HUES48 (cell line): Measurements from ENCODE around the gene HINT1.
"Not testable (repeated sequence)": the region's sequence is repeated elsewhere in the genome, so short reads cannot be mapped to it uniquely, and the experiment has no call there.

Experiments used
- H3K27ac ChIP-seq: one replicate; pipeline ENCODE4 v1.7.0; 2013; ENCODE audit warnings: low read depth, low read length, inconsistent platforms
- H3K27me3 ChIP-seq: 2 replicates; pipeline ENCODE4 v1.6.1; 2013; ENCODE audit warnings: mild to moderate bottlenecking, low read length; ENCODE audit not compliant: control insufficient read depth, insufficient read depth
- H3K36me3 ChIP-seq: 2 replicates; pipeline ENCODE4 v1.6.1; 2013; ENCODE audit warnings: low read length; ENCODE audit not compliant: control insufficient read depth, insufficient read depth
- H3K4me1 ChIP-seq: 2 replicates; pipeline ENCODE4 v1.6.1; 2013; ENCODE audit warnings: mild to moderate bottlenecking, low read length; ENCODE audit not compliant: control insufficient read depth, insufficient read depth
- H3K4me3 ChIP-seq: 2 replicates; pipeline ENCODE4 v1.5.1; 2013; ENCODE audit warnings: mild to moderate bottlenecking, low read depth, low read length
- H3K9ac ChIP-seq: 2 replicates; pipeline ENCODE4 v1.6.1; 2013; ENCODE audit warnings: mild to moderate bottlenecking, low read depth, low read length, moderate library complexity
- H3K9me3 ChIP-seq: 2 replicates; pipeline ENCODE4 v1.6.1; 2013; ENCODE audit warnings: low read length; ENCODE audit not compliant: control insufficient read depth, insufficient read depth

HINT1 gene

DNA sequence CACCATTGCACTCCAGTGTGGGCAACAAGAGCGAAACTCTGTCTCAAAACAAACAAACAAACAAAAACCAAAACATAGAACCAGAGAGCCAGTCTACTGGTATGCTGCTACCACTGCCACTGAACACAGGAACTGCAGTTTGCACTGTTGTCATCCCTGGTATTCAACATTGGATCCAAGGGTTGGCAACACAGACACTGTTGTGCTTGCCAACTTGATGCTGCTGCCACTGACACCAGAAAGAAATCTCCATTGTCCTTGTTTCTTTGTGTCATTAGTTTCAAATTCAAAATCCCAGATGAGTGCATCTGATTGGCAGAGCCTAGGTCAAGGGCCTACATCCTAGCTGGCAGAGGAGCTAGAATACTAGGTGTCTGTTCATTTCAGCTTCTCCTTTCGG is 16.2 kb downstream of the HINT1 start:
- Histone ChIP-seq H3K27me3 (no peaks in the 10 kb centered on the region), H3K9ac (no peak overlapping the region), H3K4me3 (no peak overlapping the region), H3K4me1 (no peaks in the 10 kb centered on the region), H3K27ac (no peak overlapping the region), H3K36me3 (no peaks in the 10 kb centered on the region), H3K9me3 (no peaks in the 10 kb centered on the region)

DNA sequence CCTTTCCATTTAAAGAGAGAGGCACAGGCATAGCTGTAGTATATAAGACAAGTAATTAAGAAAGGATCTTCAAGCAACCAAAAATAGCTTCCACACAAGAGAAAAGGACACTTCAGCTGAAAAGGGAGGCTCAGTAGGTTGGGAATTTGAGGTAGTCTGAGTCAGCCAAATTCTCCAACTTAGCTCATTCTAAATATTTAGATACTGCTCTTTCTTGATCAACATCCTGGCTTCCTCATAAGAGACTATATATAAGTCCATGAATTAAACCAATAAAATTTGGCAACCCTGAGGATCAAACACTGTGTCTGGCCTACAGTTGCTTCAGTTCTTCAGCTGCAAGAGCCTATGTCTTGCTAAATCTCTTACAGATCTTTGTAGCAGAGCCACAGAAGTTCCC is 17.8 kb downstream of the HINT1 start:
- H3K4me1 ChIP-seq: no peaks in the 10 kb centered on the region
- no peaks in the 10 kb centered on the region for H3K27me3 ChIP-seq
- no peak overlapping the region for H3K9ac ChIP-seq
- H3K36me3 ChIP-seq: no peaks in the 10 kb centered on the region
- no peak overlapping the region for H3K4me3 ChIP-seq
- H3K27ac ChIP-seq: no peak overlapping the region
- no peaks in the 10 kb centered on the region for H3K9me3 ChIP-seq

DNA sequence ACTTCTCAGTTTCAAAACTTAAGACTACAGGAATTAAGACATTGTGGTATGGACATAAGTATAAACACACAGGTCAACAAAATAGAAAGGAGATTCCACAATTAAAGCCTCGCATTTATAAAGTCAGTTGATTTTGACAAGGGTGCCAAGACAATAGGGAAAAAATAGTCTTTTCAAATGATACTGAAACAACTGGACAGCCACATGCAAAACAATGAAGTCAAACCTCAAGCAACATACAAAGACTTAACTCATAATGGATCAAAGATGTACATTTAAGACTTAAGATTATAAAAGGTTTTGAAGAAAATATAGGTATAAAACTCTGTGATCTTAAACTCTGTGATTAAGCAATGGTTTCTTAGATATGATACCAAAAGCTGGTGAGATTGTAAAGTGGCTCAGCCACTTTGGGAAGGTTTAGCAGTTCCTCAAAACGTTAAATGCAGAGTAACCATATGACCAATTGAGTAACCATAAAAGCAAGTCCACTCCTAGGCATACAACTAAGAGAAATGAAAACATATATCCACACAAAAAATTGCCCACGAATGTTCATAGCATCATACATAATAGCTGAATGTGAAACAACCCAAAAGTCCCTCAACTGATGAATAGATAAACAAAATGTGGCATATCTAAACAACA is 22.0 kb downstream of the HINT1 start:
- no peak overlapping the region for H3K4me3 ChIP-seq
- H3K4me1 ChIP-seq: no peaks in the 10 kb centered on the region
- no peak overlapping the region for H3K27ac ChIP-seq
- no peaks in the 10 kb centered on the region for H3K27me3 ChIP-seq
- H3K9me3 ChIP-seq: peaks cover 12% of the 10 kb centered on the region
- no peak overlapping the region for H3K9ac ChIP-seq
- no peaks in the 10 kb centered on the region for H3K36me3 ChIP-seq

DNA sequence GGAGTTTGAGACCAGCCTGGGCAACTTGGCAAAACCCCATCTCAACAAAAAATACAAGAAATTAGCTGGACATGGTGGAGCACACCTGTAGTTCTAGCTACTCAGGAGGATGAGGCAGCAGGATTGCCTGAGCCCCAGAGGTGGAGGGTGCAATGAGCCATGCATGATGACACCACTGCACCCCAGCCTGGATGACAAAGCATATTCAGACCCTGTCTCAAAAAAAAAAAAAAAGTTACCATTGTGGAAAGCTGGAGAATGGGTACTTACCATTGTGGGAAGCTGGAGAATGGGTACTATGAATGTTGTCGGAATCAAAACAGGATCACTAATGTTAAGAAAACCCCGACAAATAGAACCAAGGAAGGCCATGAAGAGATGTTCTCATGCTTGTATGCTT is 25.7 kb downstream of the HINT1 start:
- H3K27ac ChIP-seq: no peak overlapping the region

DNA sequence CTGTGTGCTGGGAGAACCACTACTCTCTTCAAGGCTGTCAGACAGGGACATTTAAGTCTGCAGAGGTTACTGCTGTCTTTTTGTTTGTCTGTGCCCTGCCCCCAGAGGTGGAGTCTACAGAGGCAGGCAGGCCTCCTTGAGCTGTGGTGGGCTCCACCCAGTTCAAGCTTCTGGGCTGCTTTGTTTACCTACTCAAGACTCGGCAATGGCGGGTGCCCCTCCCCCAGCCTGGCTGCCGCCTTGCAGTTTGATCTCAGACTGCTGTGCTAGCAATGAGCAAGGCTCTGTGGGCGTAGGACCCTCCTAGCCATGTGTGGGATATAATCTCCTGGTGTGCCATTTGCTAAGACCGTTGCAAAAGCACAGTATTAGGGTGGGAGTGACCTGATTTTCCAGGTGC is 26.6 kb downstream of the HINT1 start:
- H3K4me1 ChIP-seq, H3K27ac ChIP-seq, H3K4me3 ChIP-seq, H3K36me3 ChIP-seq, H3K27me3 ChIP-seq, H3K9ac ChIP-seq: not testable (repeated sequence)
- peaks cover 12% of the 10 kb centered on the region for H3K9me3 ChIP-seq

More for the DNA sequence above, 25.7 kb downstream of the HINT1 start:
- Histone ChIP-seq H3K9ac (no peak overlapping the region), H3K36me3 (no peaks in the 10 kb centered on the region), H3K4me1 (no peaks in the 10 kb centered on the region), H3K27me3 (no peaks in the 10 kb centered on the region), H3K9me3 (peaks cover 12% of the 10 kb centered on the region), H3K4me3 (no peak overlapping the region)

DNA sequence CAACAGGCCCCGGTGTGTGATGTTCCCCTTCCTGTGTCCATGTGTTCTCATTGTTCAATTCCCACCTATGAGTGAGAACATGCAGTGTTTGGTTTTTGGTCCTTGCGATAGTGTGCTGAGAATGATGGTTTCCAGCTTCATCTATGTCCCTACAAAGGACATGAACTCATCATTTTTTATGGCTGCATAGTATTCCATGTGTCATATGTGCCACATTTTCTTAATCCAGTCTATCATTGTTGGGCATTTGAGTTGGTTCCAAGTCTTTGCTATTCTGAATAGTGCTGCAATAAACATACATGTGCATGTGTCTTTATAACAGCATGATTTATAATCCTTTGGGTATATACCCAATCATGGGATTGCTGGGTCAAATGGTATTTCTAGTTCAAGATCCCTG is 32.0 kb downstream of the HINT1 start:
- not testable (repeated sequence) for H3K9me3 ChIP-seq, H3K4me3 ChIP-seq

DNA sequence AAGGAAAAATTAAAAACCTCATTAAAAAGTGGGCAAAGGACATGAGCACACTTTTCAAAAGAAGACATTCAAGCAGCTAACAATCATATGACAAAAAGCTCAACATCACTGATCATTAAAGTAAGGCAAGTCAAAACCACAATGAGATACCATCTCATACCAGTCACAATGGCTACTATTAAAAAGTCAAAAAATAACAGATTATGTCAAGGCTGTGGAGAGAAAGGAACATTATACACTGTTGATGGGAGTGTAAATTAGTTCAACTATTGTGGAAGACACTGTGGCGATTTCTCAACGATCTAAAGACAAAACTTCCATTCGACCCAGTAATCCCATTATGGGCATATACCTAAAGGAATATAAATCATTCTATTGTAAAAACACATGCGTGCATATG is 35.8 kb downstream of the HINT1 start:
- H3K27ac ChIP-seq: no peak overlapping the region
- no peaks in the 10 kb centered on the region for H3K4me1 ChIP-seq
- H3K9me3 ChIP-seq: no peaks in the 10 kb centered on the region; the same call in 1 of the 2 replicates
- no peaks in the 10 kb centered on the region for H3K27me3 ChIP-seq
- H3K9ac ChIP-seq: no peak overlapping the region
- H3K36me3 ChIP-seq: no peaks in the 10 kb centered on the region
- no peak overlapping the region for H3K4me3 ChIP-seq

More for the DNA sequence above, 32.0 kb downstream of the HINT1 start:
- H3K4me1 ChIP-seq, H3K27me3 ChIP-seq, H3K27ac ChIP-seq, H3K36me3 ChIP-seq, H3K9ac ChIP-seq: not testable (repeated sequence)

DNA sequence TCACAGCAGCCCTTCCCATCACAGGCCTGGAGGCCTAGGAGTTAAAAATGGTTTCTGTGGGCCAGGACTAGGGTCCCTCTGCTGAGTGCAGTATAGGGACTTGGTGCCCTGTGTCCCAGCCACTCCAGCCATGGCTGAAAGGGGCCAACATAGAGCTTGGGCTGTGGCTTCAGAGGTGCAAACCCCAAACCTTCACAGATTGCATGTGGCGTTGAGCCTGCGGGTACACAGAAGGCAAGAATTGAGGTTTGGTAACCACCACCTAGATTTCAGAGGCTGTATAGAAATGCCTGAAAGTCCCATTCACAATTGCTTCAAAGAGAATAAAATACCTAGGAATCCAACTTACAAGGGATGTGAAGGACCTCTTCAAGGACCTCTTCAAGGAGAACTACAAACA is 37.8 kb downstream of the HINT1 start:
- H3K36me3 ChIP-seq, H3K9ac ChIP-seq, H3K27me3 ChIP-seq, H3K27ac ChIP-seq, H3K4me1 ChIP-seq, H3K4me3 ChIP-seq, H3K9me3 ChIP-seq: not testable (repeated sequence)

DNA sequence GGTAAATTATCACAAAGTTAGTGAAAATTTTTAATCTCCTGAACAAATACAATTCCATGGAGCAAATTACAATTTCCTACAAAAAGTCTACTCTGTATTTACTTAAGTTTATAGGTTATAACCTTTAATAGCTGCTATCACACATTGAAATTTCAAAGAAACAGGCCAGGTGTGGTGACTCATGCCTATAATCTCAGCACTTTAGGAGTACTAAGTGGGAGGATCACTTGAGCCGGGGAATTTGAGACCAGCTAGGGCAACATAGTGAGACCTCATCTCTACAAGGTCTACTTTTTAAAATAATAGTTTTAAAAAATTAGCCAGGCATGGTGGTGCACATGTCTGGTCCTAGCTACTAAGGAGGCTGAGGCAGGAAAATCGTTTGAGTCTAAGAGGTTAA is 50.3 kb downstream of the HINT1 start:
- Histone ChIP-seq H3K4me3 (no peak overlapping the region), H3K27me3 (no peaks in the 10 kb centered on the region), H3K27ac (no peak overlapping the region), H3K9me3 (no peaks in the 10 kb centered on the region), H3K4me1 (no peaks in the 10 kb centered on the region), H3K9ac (no peak overlapping the region), H3K36me3 (no peaks in the 10 kb centered on the region)

DNA sequence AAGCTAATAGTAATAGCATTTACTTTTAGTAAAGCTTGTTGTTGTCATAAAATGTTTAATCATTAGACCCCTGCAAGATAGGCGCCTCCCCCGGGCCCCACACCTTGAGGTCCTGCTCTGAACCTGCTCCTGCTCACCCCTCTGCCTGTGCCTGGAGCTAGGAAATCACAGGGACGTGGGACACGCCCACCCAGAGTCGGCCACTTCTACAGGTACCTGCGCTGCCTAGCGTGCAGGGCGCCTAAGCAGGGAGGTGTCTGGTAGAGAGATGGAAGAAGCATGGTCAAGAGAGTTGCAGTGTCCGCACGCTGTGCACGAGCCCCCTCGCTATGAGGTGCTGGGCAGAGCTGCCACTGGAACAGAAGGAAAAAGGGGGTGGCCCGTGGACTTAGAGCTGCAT is 52.6 kb downstream of the HINT1 start:
- H3K27me3 ChIP-seq: no peaks in the 10 kb centered on the region
- no peak overlapping the region for H3K9ac ChIP-seq
- H3K27ac ChIP-seq: no peak overlapping the region
- no peaks in the 10 kb centered on the region for H3K4me1 ChIP-seq
- H3K4me3 ChIP-seq: no peak overlapping the region
- H3K9me3 ChIP-seq: no peaks in the 10 kb centered on the region
- H3K36me3 ChIP-seq: no peaks in the 10 kb centered on the region

DNA sequence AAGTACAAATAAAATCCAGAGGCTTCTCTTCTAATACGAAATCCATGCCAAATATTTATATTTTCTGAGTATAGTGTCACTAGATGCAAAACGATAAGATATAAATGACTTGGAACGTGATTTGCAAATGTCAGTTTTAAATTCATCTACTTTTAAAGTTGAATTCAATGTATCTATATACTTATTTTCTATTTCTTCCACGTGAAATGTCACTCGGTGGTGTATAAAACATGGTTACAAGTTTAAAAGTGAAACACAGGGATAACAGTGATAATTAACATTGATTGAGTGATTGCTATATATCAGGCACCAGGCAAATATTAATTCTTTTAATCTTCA is 54.8 kb downstream of the HINT1 start:
- Histone ChIP-seq H3K27ac (no peak overlapping the region), H3K9me3 (no peaks in the 10 kb centered on the region), H3K4me1 (no peaks in the 10 kb centered on the region), H3K36me3 (no peaks in the 10 kb centered on the region), H3K27me3 (no peaks in the 10 kb centered on the region), H3K9ac (no peak overlapping the region), H3K4me3 (no peak overlapping the region)
